Measurements from ENCODE around the gene GSTM2. TPM values are rescaled to one million over a fixed set of nuclear protein-coding genes. Genes with fewer than 3 reads are reported as not detected.

Gene GSTM2
- total and polyA plus RNA-seq, 2 donors (not counting 3 experiments of a cell fraction or from before 2014, with no cell fraction given), result 21.5 to 23.6 TPM

DNA sequence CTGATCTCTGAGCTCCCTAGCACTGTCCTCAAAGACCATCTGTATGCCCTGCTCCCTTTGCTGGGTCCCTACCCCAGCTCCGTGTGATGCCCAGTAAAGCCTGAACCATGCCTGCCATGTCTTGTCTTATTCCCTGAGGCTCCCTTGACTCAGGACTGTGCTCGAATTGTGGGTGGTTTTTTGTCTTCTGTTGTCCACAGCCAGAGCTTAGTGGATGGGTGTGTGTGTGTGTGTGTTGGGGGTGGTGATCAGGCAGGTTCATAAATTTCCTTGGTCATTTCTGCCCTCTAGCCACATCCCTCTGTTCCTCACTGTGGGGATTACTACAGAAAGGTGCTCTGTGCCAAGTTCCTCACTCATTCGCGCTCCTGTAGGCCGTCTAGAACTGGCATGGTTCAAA, 49.9 kb downstream of the GSTM2 start:
- intact Hi-C loops (cut with micrococcal nuclease), result loop anchor here (1.0 kb wide), 1 partner anchor 56 kb away; no protein-coding TSS in a partner anchor
- H3K36me3 ChIP-seq (ENCODE audit: control insufficient read depth in 2 of 2, extremely low read depth in 1 of 2, insufficient read depth in 2 of 2, low read length in 2 of 2), result no peaks in the 10 kb centered on the region
- H3K4me1 ChIP-seq (ENCODE audit: control insufficient read depth, extremely low read depth, insufficient read depth, low read length), result peaks cover 8% of the 10 kb centered on the region
- H3K9me1 ChIP-seq (replicated peaks; ENCODE audit: control insufficient read depth, extremely low read depth, insufficient read depth, low read length), result no peaks in the 10 kb centered on the region
- dilution Hi-C loops (cut with MboI; ENCODE audit: extremely low pct_ligation_motif_present, low sequenced_read_pairs), result no loop called here
- no peak overlapping the region for H2AFZ ChIP-seq (ENCODE audit: low read depth, low read length)
- no peak overlapping the region for H3K4me2 ChIP-seq (ENCODE audit: insufficient read depth, low read length)
- FAIRE-seq (no peak), DNase-seq (ENCODE audit: low read depth, low spot score) (no peak)
- CTCF ChIA-PET, result interaction anchor here (0.8 to 3.6 kb wide), 8 partner anchors 11 to 267 kb away, joined by 4 to 15 read pairs (median 6); partner anchors contain the start of genes AHCYL1 and GSTM1
- POLR2A ChIA-PET, result no interaction called here
- no peak for TF ChIP-seq MYC (IDR thresholded peaks at IDR 0.05; ENCODE audit: low read depth, low read length)
- no peak for TF ChIP-seq POLR2AphosphoS5 (IDR thresholded peaks at IDR 0.05; ENCODE audit: insufficient read depth, low read depth, low read length)
- TF ChIP-seq POLR2A (IDR thresholded peaks at IDR 0.05; ENCODE audit: low read depth, low read length), result no peak
- H3K9me3 ChIP-seq (replicated peaks; ENCODE audit: control insufficient read depth, insufficient read depth, low read length), result no peaks in the 10 kb centered on the region
- H3K27ac ChIP-seq (ENCODE audit: insufficient read depth, low read depth, low read length), result no peak overlapping the region
- H3K79me2 ChIP-seq (ENCODE audit: control insufficient read depth, insufficient read depth, low read length), result no peaks in the 10 kb centered on the region
- no peak overlapping the region for H3K4me3 ChIP-seq (replicated peaks in 1 of 3; ENCODE audit: insufficient read depth in 1 of 3, low read depth in 1 of 3, low read length in 3 of 3)
- H4K20me1 ChIP-seq (replicated peaks; ENCODE audit: control insufficient read depth, extremely low read depth, insufficient read depth, low read length), result no peaks in the 10 kb centered on the region
- no peak overlapping the region for H3K9ac ChIP-seq (replicated peaks; ENCODE audit: extremely low read depth, insufficient read depth, low read length)
- H3K27me3 ChIP-seq (ENCODE audit: control insufficient read depth in 2 of 2, insufficient read depth in 2 of 2, low read length in 2 of 2), result no peaks in the 10 kb centered on the region
- no TSS peak for BruUV-seq (replicated peaks)

DNA sequence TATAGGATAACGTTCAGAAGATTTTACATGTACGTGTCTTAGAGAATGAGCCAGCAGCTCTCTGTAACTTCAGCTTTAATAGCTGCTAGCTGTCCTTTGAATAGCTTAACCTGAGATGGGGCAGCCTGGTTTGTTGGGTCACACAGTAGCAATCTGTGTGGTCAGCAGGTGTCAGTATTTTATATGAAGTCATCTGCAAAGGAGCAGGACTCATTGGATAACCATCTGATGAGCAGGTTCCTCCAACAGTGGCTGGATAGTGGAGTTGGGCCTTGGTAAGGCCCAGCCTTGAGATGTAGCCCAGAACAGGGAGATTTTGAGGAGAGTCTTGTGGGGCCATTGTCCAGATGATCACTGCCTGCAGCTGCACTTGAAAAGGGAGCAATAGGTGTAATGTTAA, 50.6 kb downstream of the GSTM2 start:
- H4K20me1 ChIP-seq (replicated peaks; ENCODE audit: control insufficient read depth, extremely low read depth, insufficient read depth, low read length), result no peaks in the 10 kb centered on the region
- intact Hi-C loops (cut with micrococcal nuclease) (loop anchor here (1.0 kb wide), 1 partner anchor 55 kb away; no protein-coding TSS in a partner anchor), dilution Hi-C loops (cut with MboI; ENCODE audit: extremely low pct_ligation_motif_present, low sequenced_read_pairs) (no loop called here)
- POLR2A ChIA-PET, result no interaction called here
- H2AFZ ChIP-seq (ENCODE audit: low read depth, low read length), result no peak overlapping the region
- no peak overlapping the region for H3K4me2 ChIP-seq (ENCODE audit: insufficient read depth, low read length)
- no peaks in the 10 kb centered on the region for H3K27me3 ChIP-seq (ENCODE audit: control insufficient read depth in 2 of 2, insufficient read depth in 2 of 2, low read length in 2 of 2)
- no peaks in the 10 kb centered on the region for H3K79me2 ChIP-seq (ENCODE audit: control insufficient read depth, insufficient read depth, low read length)
- FAIRE-seq (no peak), DNase-seq (ENCODE audit: low read depth, low spot score) (peak; percentile 32)
- no peak overlapping the region for H3K9ac ChIP-seq (replicated peaks; ENCODE audit: extremely low read depth, insufficient read depth, low read length)
- TF ChIP-seq POLR2AphosphoS5 (IDR thresholded peaks at IDR 0.05; ENCODE audit: insufficient read depth, low read depth, low read length) (no peak), POLR2A (IDR thresholded peaks at IDR 0.05; ENCODE audit: low read depth, low read length) (no peak), FOS (IDR thresholded peaks at IDR 0.05; ENCODE audit: borderline replicate concordance, insufficient read depth, low read length) (no peak), EZH2 (IDR thresholded peaks at IDR 0.05; ENCODE audit: borderline replicate concordance, low read depth, low read length, severe bottlenecking) (no peak)
- TF ChIP-seq, protein P1, sequence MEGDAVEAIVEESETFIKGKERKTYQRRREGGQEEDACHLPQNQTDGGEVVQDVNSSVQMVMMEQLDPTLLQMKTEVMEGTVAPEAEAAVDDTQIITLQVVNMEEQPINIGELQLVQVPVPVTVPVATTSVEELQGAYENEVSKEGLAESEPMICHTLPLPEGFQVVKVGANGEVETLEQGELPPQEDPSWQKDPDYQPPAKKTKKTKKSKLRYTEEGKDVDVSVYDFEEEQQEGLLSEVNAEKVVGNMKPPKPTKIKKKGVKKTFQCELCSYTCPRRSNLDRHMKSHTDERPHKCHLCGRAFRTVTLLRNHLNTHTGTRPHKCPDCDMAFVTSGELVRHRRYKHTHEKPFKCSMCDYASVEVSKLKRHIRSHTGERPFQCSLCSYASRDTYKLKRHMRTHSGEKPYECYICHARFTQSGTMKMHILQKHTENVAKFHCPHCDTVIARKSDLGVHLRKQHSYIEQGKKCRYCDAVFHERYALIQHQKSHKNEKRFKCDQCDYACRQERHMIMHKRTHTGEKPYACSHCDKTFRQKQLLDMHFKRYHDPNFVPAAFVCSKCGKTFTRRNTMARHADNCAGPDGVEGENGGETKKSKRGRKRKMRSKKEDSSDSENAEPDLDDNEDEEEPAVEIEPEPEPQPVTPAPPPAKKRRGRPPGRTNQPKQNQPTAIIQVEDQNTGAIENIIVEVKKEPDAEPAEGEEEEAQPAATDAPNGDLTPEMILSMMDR (IDR thresholded peaks at IDR 0.05; ENCODE audit: extremely low read depth in 1 of 2, insufficient read depth in 1 of 2, low read depth in 1 of 2, low read length in 2 of 2), result peak in 1 of 2 donors; percentile 12
- TF ChIP-seq, protein P2, sequence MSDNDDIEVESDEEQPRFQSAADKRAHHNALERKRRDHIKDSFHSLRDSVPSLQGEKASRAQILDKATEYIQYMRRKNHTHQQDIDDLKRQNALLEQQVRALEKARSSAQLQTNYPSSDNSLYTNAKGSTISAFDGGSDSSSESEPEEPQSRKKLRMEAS (IDR thresholded peaks at IDR 0.05; ENCODE audit: insufficient read depth, insufficient read length), result no peak
- H3K9me1 ChIP-seq (replicated peaks; ENCODE audit: control insufficient read depth, extremely low read depth, insufficient read depth, low read length), result no peaks in the 10 kb centered on the region
- CTCF ChIA-PET, result interaction anchor here (0.7 to 3.6 kb wide), 9 partner anchors 10 to 266 kb away, joined by 3 to 15 read pairs (median 6); partner anchors contain the start of genes AHCYL1 and GSTM1
- H3K36me3 ChIP-seq (ENCODE audit: control insufficient read depth in 2 of 2, extremely low read depth in 1 of 2, insufficient read depth in 2 of 2, low read length in 2 of 2), result no peaks in the 10 kb centered on the region
- no peaks in the 10 kb centered on the region for H3K9me3 ChIP-seq (replicated peaks; ENCODE audit: control insufficient read depth, insufficient read depth, low read length)
- no peak overlapping the region for H3K27ac ChIP-seq (ENCODE audit: insufficient read depth, low read depth, low read length)
- peaks cover 8% of the 10 kb centered on the region for H3K4me1 ChIP-seq (ENCODE audit: control insufficient read depth, extremely low read depth, insufficient read depth, low read length)
- no TSS peak for BruUV-seq (replicated peaks)
- H3K4me3 ChIP-seq (replicated peaks in 1 of 3; ENCODE audit: insufficient read depth in 1 of 3, low read depth in 1 of 3, low read length in 3 of 3), result no peak overlapping the region
